ENCODE data around the gene ROCK2. TPM values are rescaled to one million over a fixed set of nuclear protein-coding genes. Genes with fewer than 3 reads are reported as not detected.

Gene ROCK2
- total and polyA plus RNA-seq, 2 of the 13 experiments (the other 11 are each of a cell fraction or from before 2014, with no cell fraction given), result 38.1 to 119 TPM

DNA sequence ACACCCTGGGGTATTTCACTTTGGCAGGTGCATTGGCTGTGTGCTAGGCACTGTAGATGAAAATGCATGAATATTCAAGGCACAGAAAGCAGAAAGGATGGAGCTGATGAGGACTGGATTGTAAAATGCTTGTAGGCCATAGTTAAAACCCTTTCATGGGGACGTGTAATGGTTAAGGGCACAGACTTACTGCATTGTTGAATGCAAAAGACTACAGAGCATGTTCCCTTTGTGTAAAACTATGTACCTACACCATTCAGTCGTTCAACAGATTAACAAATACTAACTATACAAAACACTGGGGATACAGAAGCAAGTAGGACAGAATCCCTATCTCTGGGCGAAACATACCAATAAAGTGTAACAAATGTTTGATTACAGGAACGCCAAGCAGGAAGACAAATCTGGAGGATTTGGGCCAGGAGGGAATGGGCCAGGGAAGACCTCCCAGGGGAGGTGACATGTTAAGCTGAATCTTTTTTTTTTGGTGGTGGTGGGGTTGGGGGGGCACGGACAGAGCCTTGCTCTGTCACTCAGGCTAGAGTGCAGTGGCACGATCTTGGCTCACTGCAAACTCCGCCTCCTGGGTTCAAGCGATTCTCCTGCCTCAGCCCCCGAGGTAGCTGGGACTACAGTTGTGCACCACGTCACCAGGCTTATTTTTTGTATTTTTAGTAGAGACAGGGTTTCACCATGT is 19.6 kb upstream of the ROCK2 start (continued):
- TF ChIP-seq HNRNPH1 (optimal IDR thresholded peaks at IDR 0.05; ENCODE audit: low read depth, low read length) (no peak), SIX1 (CRISPR knock-in tag; IDR thresholded peaks at IDR 0.05; ENCODE audit: borderline replicate concordance) (no peak), DR1 (CRISPR knock-in tag; IDR thresholded peaks at IDR 0.05) (no peak), IRX3 (CRISPR knock-in tag; IDR thresholded peaks at IDR 0.05; ENCODE audit: borderline replicate concordance, low read depth) (no peak), ZNF264 (CRISPR knock-in tag; IDR thresholded peaks at IDR 0.05) (no peak), NPAS2 (CRISPR knock-in tag; IDR thresholded peaks at IDR 0.05; ENCODE audit: borderline replicate concordance) (no peak), HBP1 (CRISPR knock-in tag; IDR thresholded peaks at IDR 0.05; ENCODE audit: low read depth) (no peak), PPARG (CRISPR knock-in tag; conservative IDR thresholded peaks at IDR 0.05) (no peak), NR2F6 (IDR thresholded peaks at IDR 0.05) (no peak), NR2F6 (CRISPR knock-in tag; IDR thresholded peaks at IDR 0.05) (peak; percentile 22; the same call in 1 of the 2 replicates), ZNF224 (CRISPR knock-in tag; IDR thresholded peaks at IDR 0.05) (no peak), ZNF318 (CRISPR knock-in tag; IDR thresholded peaks at IDR 0.05) (no peak), ZNF883 (CRISPR knock-in tag; IDR thresholded peaks at IDR 0.05; ENCODE audit: not compliant biosample characterization) (no peak), ZNF792 (CRISPR knock-in tag; IDR thresholded peaks at IDR 0.05) (0 out of 2 replicates have a peak, but pooled peaks have one; percentile 56), REPIN1 (CRISPR knock-in tag; IDR thresholded peaks at IDR 0.05; ENCODE audit: borderline replicate concordance, low read depth) (no peak), TRIM22 (IDR thresholded peaks at IDR 0.05) (no peak), MYC (CRISPR knock-in tag; IDR thresholded peaks at IDR 0.05; ENCODE audit: borderline replicate concordance) (no peak), RFX1 (IDR thresholded peaks at IDR 0.05) (no peak)
- TF ChIP-seq, protein P1, sequence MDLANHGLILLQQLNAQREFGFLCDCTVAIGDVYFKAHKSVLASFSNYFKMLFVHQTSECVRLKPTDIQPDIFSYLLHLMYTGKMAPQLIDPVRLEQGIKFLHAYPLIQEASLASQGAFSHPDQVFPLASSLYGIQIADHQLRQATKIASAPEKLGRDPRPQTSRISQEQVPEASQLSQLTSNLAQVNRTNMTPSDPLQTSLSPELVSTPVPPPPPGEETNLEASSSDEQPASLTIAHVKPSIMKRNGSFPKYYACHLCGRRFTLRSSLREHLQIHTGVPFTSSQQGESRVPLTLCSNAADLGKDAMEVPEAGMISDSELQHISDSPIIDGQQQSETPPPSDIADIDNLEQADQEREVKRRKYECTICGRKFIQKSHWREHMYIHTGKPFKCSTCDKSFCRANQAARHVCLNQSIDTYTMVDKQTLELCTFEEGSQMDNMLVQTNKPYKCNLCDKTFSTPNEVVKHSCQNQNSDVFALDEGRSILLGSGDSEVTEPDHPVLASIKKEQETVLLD (CRISPR knock-in tag; IDR thresholded peaks at IDR 0.05; ENCODE audit: low read depth), result no peak

All from HepG2 (cell line).